Peyer's patch (tissue), 4 donors: ENCODE data around the gene CTAG1A. TPM values are rescaled to one million over a fixed set of nuclear protein-coding genes. Genes with fewer than 3 reads are reported as not detected.
"Not testable (repeated sequence)": the region's sequence is repeated elsewhere in the genome, so short reads cannot be mapped to it uniquely, and the experiment has no call there.

Experiments used
- DNase-seq, 3 donors: peaks; one replicate each; pipeline ENCODE4 v3.0.0-alpha.2; 2017 to 2019
- H3K27ac ChIP-seq, 4 donors: fragments of 200-600 bp; sonication (generic); one replicate each; pipeline ENCODE4 v1.5.1; 2016 to 2019
- H3K27me3 ChIP-seq, 2 donors: fragments of 200-600 bp; sonication (generic); one replicate each; pipeline ENCODE4 v1.5.1; 2019
- H3K36me3 ChIP-seq, 3 donors: fragments of 200-600 bp; sonication (generic); one replicate each; pipeline ENCODE4 v1.5.1; 2016 to 2019
- H3K4me1 ChIP-seq, 4 donors: fragments of 200-600 bp; sonication (generic); one replicate each; pipeline ENCODE4 v1.5.1; 2016 to 2019
- H3K4me3 ChIP-seq, 4 donors: fragments of 200-600 bp; sonication (generic); 1 replicate in 3 of 4; 2 replicates in 1 of 4; pipeline ENCODE4 v1.5.1; 2016 to 2019; ENCODE audit warnings: mild to moderate bottlenecking in 1 of 4
- H3K9me3 ChIP-seq, 4 donors: fragments of 200-600 bp; sonication (generic); one replicate each; pipeline ENCODE4 v1.5.1; 2016 to 2019; ENCODE audit warnings: mild to moderate bottlenecking in 1 of 4
- CTCF ChIP-seq, 6 experiments: fragments of 450-650 bp in 4 of 6; fragments of 200-600 bp in 2 of 6; sonication (generic) in 1 of 6; IDR thresholded peaks; one replicate each; pipeline ENCODE4 v1.5.1; 2017 to 2019; ENCODE audit warnings: antibody characterized with exemption in 6 of 6, mild to moderate bottlenecking in 3 of 6, moderate library complexity in 1 of 6
- POLR2A ChIP-seq, 2 donors: fragments of 450-650 bp; IDR thresholded peaks; one replicate each; pipeline ENCODE4 v1.5.1; 2017; ENCODE audit warnings: antibody characterized with exemption in 2 of 2, mild to moderate bottlenecking in 2 of 2, moderate library complexity in 2 of 2
- total RNA-seq, 4 donors: library from RNA; depleted of rRNA; stranded (reverse); fragments of >200 nt; gene quantifications; one replicate each; pipeline ENCODE4 v1.1.0, GENCODE V29; 2016

CTAG1A gene
- total RNA-seq, 4 donors from 2014 or later: not detected

DNA sequence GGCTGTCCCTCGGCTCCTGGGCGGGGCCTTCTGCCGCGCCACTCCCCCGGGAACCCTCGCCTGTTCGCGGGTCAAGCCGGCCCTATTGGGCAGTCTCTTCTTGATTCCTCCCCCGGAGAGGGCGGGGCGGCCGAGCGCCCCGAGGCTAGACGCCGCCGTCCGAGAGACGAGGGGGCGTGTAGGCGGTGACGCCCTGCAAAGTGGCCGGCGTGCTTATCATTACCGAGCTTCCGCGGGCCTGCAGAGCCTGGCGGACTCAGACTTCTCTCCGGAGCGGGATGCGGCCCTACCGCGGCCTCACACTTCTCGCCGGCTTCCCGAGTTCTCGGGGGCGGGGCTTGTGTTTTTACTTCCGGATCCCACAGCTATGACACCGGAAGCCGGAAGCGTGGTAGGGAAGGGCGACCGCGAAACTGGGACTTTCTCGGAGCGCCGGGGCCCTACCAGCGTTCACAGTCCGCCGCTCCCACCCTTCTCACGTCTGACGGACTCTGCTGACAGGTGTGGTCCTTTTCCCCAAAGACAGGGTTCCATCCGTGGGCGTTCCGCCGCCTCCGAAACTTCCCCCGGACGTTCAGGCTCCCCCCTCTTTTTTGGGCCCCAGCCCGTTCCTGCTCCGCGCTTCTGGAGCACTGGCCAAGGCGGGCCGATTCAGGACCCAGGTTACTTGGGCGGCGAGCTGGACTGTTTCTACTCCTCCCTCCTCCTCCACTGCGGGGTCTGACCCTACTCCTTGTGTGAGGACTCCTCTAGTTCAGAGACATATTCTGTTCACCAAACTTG is 37.5 kb upstream of the CTAG1A start, which contains the start of gene IKBKG:
TSS of gene IKBKG (plus strand) at position 376 of the 783 bp plus-strand sequence. CDS start 4,383 bp downstream, outside the sequence.
- Histone ChIP-seq H3K4me1 (peaks cover 0 to 19% (median 2%) of the 10 kb centered on the region in 4 donors), H3K4me3 (peak within 1 kb of the TSS; percentile 61 to 84 (median 73)), H3K27ac (peak within 1 kb of the TSS; percentile 84 to 94 (median 90)), H3K36me3 (no peaks in the 10 kb centered on the region), H3K9me3 (no peaks in the 10 kb centered on the region), H3K27me3 (no peaks in the 10 kb centered on the region)
- peak; percentile 87 to 95 (median 91) for DNase-seq
- TF ChIP-seq CTCF (IDR thresholded peaks at IDR 0.05): no peak
- peak; percentile 10 to 50 for TF ChIP-seq POLR2A (IDR thresholded peaks at IDR 0.05)

GRCh38 chrX:154548028-154548316 is 37.0 kb upstream of the CTAG1A start:
- peaks cover 0 to 18% (median 2%) of the 10 kb centered on the region in 4 donors for H3K4me1 ChIP-seq
- H3K9me3 ChIP-seq: no peaks in the 10 kb centered on the region
- no peaks in the 10 kb centered on the region for H3K36me3 ChIP-seq
- no peak for DNase-seq
- TF ChIP-seq POLR2A (IDR thresholded peaks at IDR 0.05) (no peak), CTCF (IDR thresholded peaks at IDR 0.05) (no peak)
- H3K27ac ChIP-seq: peak overlapping the region; percentile 84 to 94 (median 90)
- H3K4me3 ChIP-seq: peak overlapping the region; percentile 61 to 84 (median 73)
- H3K27me3 ChIP-seq: no peaks in the 10 kb centered on the region

DNA sequence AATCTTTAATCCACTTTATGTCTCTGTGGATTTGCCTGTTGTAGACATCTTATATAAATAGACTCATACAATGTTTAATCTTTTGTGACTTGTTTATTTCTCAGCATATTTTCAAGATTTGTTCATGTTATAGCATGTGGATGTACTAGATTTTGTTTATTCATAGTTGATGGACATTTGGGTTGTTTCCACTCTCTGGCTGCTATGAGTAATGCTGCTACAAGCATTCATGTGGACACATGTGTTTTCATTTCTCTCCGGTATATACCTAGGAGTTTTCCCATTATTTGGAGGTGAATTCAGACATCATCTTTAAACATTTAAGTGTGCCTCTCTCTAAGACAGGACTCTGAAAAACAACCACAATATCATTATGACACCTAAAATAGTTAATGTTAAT is 35.2 kb upstream of the CTAG1A start:
- TF ChIP-seq CTCF (IDR thresholded peaks at IDR 0.05) (no peak), POLR2A (IDR thresholded peaks at IDR 0.05) (no peak)
- no peak overlapping the region for H3K4me3 ChIP-seq
- no peaks in the 10 kb centered on the region for H3K9me3 ChIP-seq
- H3K27ac ChIP-seq: no peak overlapping the region
- H3K27me3 ChIP-seq: no peaks in the 10 kb centered on the region
- H3K4me1 ChIP-seq: peaks cover 0 to 18% (median 2%) of the 10 kb centered on the region in 4 donors
- H3K36me3 ChIP-seq: peaks cover 0 to 8% (median 0%) of the 10 kb centered on the region in 3 donors
- DNase-seq: no peak

GRCh38 chrX:154552112-154552806 is 32.7 kb upstream of the CTAG1A start:
- H3K27me3 ChIP-seq, DNase-seq, H3K9me3 ChIP-seq, H3K27ac ChIP-seq, H3K4me3 ChIP-seq: not testable (repeated sequence)
- H3K4me1 ChIP-seq: peaks cover 0 to 13% (median 2%) of the 10 kb centered on the region in 4 donors
- H3K36me3 ChIP-seq: peaks cover 0 to 16% (median 0%) of the 10 kb centered on the region in 3 donors

- H3K4me1 ChIP-seq, DNase-seq, H3K27ac ChIP-seq, H3K27me3 ChIP-seq, H3K4me3 ChIP-seq, H3K9me3 ChIP-seq: not testable (repeated sequence)
- peaks cover 0 to 15% (median 0%) of the 10 kb centered on the region in 3 donors for H3K36me3 ChIP-seq
These were observed 26.8 kb upstream of the CTAG1A start for GRCh38 chrX:154558060-154558690.

DNA sequence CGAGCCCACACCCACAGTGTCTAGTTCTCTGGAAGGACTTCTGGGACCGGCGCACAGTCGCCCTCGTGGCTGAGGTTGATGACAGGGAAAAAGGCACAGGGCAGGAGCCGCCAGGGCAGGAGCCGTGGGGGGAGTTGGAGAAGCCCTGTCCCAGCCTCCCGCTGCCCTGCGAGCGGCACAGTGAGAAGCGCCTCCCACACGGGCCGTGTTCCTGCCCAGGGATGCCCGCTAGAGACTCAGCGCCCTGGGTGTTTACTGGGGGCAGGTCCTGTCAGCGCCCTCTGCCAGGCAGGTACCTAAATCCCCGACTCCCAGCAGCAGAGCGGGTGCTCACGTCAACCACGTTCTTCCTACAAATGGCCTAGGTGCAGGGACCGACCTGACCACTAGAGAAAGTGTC is 26.0 kb upstream of the CTAG1A start:
- not testable (repeated sequence) for H3K36me3 ChIP-seq, H3K27ac ChIP-seq, DNase-seq, H3K4me1 ChIP-seq, H3K27me3 ChIP-seq, H3K9me3 ChIP-seq, H3K4me3 ChIP-seq

- not testable (repeated sequence) for H3K36me3 ChIP-seq, H3K4me1 ChIP-seq, H3K9me3 ChIP-seq, DNase-seq, H3K27ac ChIP-seq, H3K4me3 ChIP-seq, H3K27me3 ChIP-seq
These were observed 24.6 kb upstream of the CTAG1A start for GRCh38 chrX:154560326-154560725.

DNA sequence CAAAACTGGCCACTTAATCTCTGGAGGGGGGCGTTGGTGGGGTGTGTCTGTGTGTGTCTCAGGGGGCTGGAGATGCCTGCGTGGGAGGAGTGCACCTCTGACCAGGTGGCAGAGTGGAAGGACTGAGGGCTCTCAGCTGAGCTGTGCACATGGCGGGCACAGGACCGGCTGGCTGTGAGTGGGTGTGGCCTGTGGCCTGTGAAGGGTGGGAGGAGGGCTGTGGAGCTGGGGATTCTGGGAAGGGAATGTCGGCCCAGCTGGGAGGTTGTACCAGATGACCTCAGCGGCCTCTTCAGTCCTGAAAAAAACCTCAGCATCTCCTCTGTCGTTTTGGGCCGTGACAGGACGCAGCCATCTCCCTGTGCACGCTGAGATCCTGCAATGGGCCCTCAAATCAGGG is 22.6 kb upstream of the CTAG1A start:
- H3K36me3 ChIP-seq, H3K4me1 ChIP-seq, H3K9me3 ChIP-seq, H3K27ac ChIP-seq, H3K4me3 ChIP-seq, DNase-seq, H3K27me3 ChIP-seq: not testable (repeated sequence)

GRCh38 chrX:154570361-154570760 is 14.6 kb upstream of the CTAG1A start:
- not testable (repeated sequence) for H3K27me3 ChIP-seq, H3K4me1 ChIP-seq, H3K9me3 ChIP-seq, H3K27ac ChIP-seq, H3K4me3 ChIP-seq, H3K36me3 ChIP-seq, DNase-seq

- not testable (repeated sequence) for H3K36me3 ChIP-seq, H3K27ac ChIP-seq, H3K9me3 ChIP-seq, DNase-seq, H3K27me3 ChIP-seq, H3K4me3 ChIP-seq, H3K4me1 ChIP-seq
These were observed 11.9 kb upstream of the CTAG1A start for GRCh38 chrX:154573061-154573460.

DNA sequence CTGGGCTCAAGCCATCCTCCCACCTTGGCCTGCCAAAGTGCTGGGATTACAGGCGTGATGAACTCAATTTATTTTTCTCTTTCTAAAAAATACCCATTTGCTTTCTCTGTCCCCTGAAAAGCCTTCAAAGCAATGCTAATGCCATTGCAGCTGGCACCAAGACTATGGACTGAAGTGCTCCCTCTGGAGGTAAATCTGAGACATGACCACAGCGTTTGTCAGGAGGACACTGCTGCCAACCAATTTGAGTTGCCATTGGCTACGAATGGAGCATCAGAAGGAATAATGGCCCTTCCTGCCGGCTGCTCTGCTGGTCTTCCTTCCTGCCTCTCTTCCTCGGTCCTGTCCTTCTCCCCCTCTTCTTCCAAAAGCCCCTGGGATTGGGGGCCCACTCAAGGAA is 9.9 kb upstream of the CTAG1A start:
- not testable (repeated sequence) for H3K36me3 ChIP-seq, H3K4me1 ChIP-seq, H3K27me3 ChIP-seq, H3K27ac ChIP-seq, DNase-seq, H3K4me3 ChIP-seq, H3K9me3 ChIP-seq
